Vagina (tissue), 2 donors: Measurements from ENCODE around the gene CRYGB.

ENCODE experiments used
- CTCF ChIP-seq, 3 experiments: fragments of 450-650 bp in 2 of 3; fragments of 200-600 bp in 1 of 3; sonication (generic) in 1 of 3; IDR thresholded peaks; one replicate each; pipeline ENCODE4 v1.5.1; 2017 to 2019; ENCODE audit warnings: antibody characterized with exemption in 3 of 3, mild to moderate bottlenecking in 2 of 3, moderate library complexity in 2 of 3
- POLR2A ChIP-seq, 2 donors: fragments of 450-650 bp; IDR thresholded peaks; one replicate each; pipeline ENCODE4 v1.6.1; 2017; ENCODE audit warnings: antibody characterized with exemption in 2 of 2, mild to moderate bottlenecking in 2 of 2, moderate library complexity in 2 of 2
- POLR2AphosphoS5 ChIP-seq, 2 donors: sonication (generic); formaldehyde crosslinking; IDR thresholded peaks; one replicate each; pipeline ENCODE4 v1.9.0; 2017; ENCODE audit warnings: antibody characterized with exemption in 2 of 2, mild to moderate bottlenecking in 2 of 2, low read depth in 1 of 2; ENCODE audit not compliant: insufficient read depth in 1 of 2

- TF ChIP-seq POLR2A (IDR thresholded peaks at IDR 0.05) (no peak), CTCF (IDR thresholded peaks at IDR 0.05) (no peak), POLR2AphosphoS5 (IDR thresholded peaks at IDR 0.05; ENCODE audit: insufficient read depth in 1 of 2, low read depth in 1 of 2) (no peak)
Measured at GRCh38 chr2:208186893-208187292, 40.9 kb upstream of the CRYGB start.
